GM18505 (cell line): ENCODE results near the gene LMOD3.

Source experiments
- ATAC-seq: cut with Tn5 transposase; IDR thresholded peaks from one replicate; pipeline ENCODE4 v1.9.1; 2021; ENCODE audit not compliant: unreplicated experiment
- POLR2A ChIP-seq: IDR thresholded peaks from 4 replicates; pipeline ENCODE4 v1.6.1; 2011; ENCODE audit warnings: borderline replicate concordance; ENCODE audit not compliant: insufficient read depth, insufficient read length; ENCODE audit errors: extremely low read depth

The LMOD3 gene

DNA sequence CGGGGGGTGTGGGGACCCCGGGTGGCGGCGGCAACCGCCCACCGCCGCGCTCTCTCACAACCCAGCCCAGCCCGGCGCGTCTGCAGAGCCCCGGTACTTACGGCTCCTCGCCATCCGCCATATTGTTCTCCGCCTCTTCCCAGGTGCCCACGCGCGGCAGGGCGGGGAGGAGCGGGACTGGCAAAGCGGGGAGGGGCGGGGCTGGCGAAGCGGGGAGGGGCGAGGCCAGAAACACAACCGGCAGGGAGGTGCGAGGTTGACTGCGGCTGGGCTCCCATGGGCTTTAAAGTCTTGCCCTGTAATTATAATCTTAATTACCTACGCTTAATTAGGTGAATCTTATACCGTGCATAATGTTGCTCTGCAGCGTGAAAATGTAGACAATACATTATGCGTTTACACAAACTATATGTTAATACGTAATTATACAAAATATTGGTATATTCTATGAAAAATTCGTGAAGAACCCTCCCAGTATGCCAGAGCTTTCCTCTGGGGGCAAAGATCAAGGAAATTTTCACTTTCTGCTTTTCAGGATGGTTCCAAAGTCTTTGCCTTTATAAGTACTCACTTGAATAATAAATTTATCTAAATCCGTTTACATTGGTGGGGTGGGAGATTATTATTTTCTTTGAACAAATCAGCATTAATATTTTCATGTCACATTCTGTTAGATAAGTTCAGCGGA is 42.0 kb downstream of the LMOD3 start, which contains the start of gene UBA3:
Gene UBA3, minus strand, starts transcription at position 133 of the 688 bp plus-strand sequence. Its CDS starts 12 bp downstream, at position 121.
- peak; percentile 48 for ATAC-seq
- peak; percentile 85 for TF ChIP-seq POLR2A

DNA sequence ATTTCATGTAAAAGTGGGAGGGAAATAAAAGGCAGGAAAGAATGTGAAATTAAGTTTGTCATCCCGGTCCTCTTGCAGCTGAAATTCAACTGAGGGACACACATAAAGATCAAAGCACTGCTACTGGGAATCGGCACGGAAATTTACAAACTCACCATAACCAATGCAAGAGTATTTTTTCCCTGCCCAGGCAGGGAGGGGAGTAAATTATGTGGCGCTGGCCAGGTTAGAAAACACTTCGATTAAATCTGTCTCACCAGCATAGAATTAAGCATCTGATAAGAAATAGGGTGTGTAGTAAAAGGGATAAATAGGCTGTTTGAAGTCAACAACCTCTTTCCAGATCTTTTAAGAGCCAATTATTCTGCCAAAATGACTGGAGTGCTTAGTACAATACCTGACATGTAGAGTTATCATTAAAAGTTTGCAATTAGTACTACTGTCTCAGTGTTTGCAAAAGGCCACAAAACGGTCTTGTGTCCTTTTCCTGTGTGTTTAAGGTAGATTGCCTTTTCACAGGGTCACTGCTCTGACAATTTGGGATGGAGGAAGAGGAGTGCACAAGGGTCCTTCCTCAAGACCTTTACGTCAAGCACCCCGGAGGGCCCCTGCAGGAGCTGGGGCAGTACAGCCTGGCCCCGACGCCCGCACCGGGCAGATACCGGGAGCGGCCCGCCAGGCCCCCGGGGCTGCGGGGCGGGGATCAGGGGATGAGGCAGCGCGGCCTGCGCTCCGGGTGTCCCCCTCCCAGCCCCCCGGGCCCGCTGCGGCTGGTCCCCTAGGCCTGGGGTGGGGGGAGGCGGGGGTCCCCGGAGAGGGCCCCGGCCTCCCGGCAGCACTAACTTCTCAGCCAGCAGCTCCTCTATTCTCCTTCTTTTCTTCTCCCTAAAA is 42.9 kb downstream of the LMOD3 start:
- no peak for TF ChIP-seq POLR2A
- ATAC-seq: no peak

DNA sequence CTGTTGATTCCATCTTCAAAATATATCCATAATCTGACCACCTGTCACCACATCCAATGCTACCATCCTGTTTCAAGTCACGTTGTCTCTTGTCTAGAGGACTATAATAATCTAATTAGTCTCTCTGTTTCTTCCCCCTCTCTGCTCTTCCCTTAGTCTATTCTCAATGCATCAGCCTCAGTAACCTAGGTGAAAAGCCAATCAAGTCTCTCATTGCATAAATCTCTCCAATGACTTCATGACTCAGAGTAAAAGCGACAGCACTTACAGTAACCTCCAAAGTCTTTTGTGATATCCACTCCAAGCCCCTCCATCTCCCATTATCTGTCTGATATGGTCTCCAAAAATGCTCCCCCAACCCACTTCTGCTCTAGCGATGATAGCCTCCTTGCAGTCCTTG is 49.5 kb downstream of the LMOD3 start:
- no peak for ATAC-seq
- no peak for TF ChIP-seq POLR2A

DNA sequence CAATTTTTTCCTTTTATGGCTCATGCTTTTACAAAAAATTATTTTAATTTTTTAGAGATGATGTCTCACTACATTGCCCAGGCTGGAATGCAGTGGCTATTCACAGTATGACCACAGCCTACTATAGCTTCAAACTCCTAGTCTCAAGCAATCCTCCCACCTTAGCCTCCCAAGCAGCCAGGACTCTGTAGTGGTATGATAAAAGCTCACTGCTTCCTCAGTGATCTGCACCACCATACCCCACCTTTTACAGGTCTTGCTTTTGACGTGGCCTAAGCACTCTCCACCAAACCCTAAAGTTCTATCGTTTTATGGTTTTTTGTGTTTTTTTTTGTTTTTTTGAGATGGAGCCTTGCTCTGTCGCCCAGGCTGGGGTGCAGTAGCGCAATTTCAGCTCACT is 56.3 kb downstream of the LMOD3 start:
- TF ChIP-seq POLR2A: no peak
- ATAC-seq: no peak

DNA sequence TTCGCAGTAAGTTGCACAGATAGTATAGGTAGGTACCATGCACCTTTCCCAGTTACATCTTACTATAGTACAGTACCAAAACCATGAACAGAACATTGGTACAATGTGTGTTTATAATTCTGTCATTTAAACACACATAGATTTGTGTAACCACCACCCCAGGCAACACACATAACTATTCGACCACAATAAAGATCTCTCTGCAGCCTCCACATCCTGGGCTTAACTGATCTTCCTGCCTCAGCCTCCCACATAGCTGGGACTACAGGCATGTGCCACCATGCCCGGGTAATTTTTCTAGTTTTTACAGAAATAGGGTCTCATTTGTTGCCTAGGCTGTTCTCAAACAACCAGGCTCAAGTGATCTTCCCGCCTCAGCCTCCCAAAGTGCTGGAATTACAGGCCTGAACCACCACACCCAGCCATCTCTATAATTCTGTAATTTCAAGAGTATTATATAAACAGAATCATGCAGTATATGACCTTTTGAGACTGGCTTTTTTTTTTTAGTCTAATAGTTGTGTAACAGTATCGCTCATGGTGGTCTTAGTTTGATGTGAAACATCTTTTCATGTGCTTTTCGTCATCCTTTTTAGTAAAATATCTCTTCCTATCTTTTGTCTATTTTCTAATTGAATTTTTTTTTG is 57.0 kb downstream of the LMOD3 start:
- TF ChIP-seq POLR2A: no peak
- no peak for ATAC-seq

DNA sequence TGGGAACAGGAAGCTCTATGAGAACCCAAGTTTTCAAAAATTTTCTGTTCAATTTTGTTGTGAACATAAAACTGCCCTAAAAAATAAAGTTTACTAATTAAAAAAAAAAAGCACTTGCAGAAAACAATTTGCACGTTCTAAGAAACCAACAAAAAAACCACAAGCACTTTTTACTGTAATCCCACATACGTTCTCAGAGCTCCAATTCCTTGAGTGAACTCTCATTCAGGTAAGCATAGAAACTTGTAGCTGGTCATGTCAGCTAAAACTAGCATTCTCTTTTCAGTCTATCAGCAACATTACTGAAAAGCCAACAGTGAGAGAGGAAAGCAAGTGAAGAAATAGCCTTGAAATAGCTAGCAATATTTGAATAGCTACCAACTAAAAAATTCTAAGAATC is 58.8 kb downstream of the LMOD3 start:
- no peak for TF ChIP-seq POLR2A
- ATAC-seq: no peak

DNA sequence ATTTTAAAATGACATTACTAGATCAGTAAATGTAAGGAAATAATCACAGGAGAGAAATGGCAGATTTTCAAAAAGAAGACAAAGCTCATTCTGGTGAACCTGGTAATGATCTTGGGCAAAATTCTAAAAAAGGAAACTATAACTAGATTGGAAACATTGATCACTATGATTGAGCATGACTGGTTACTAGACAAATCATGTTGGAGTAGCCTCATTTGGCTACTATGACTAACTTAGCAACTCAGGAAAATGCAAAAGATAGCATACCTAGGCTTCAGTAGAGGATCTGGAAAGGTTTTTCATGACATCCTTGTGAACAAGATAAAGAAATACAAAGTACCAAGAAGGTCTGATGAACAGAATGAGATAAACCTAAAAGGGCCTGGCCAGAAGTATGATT is 62.7 kb downstream of the LMOD3 start:
- no peak for TF ChIP-seq POLR2A
- no peak for ATAC-seq

DNA sequence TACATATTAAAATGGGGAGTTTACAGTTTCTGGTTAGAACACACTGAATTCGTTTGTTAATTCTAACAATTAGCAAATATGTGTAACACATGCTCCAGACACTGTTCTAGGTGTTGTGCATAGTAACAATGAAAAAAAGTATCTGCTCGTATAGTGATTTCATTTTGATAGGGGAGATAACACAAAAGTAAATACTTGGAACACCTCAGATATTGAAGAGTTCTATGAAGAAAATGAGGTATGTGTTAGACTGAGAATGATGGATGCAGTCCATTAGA is 63.5 kb downstream of the LMOD3 start:
- TF ChIP-seq POLR2A: no peak
- no peak for ATAC-seq

DNA sequence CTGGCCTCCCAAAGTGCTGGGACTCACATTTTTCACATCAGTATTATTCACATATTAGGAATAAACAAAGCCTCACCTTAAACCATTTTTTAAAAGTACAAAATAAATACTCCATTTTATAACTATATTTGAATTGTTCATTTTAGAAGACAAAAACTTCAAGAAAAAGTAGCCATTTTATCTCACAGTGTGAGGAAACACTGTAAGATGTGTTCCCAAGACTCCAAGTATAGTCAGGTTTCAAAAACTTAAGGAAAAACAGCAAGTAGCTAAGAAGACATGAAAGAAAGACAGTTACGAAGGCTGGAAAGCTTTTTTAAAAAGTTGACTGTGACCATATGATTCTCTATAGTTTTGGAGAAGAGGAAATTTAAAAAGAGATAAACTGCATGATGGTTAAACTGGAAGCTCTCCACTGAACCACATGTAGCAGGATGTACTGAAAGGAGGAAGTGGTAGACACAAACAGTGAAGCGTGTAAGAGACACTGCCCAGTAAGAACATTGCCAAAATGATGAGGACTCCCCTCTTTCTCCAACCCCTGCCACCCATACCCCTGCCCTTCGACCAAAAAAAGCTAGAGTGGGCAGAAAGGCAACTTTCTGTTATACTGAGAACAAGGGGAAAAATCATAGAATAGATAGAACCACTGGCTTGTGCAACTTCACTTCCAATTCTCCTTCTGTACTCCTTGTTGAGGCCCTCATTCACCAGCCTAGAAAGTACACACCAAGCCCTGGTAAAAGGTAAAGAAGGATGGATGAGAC is 64.0 kb downstream of the LMOD3 start:
- no peak for TF ChIP-seq POLR2A
- peak; percentile 99 for ATAC-seq
